SU-DHL-6 (cell line): ENCODE results near the gene OGFOD2.

Experiments
- EZH2phosphoT487 ChIP-seq: fragments of 200-600 bp; sonication (generic), shearing (Covaris generic); conservative IDR thresholded peaks from 2 replicates; pipeline ENCODE4 v1.6.1; 2018; ENCODE audit warnings: mild to moderate bottlenecking, antibody characterized with exemption, low read length, moderate library complexity, mixed read lengths
- TF ChIP-seq, protein P1 (sequence below): fragments of 200-600 bp; sonication (generic); IDR thresholded peaks from one replicate; pipeline ENCODE4 v1.5.1; 2017; ENCODE audit warnings: antibody characterized with exemption, mild to moderate bottlenecking, low read length, moderate library complexity; ENCODE audit not compliant: insufficient read depth, poor library complexity, severe bottlenecking

DNA sequence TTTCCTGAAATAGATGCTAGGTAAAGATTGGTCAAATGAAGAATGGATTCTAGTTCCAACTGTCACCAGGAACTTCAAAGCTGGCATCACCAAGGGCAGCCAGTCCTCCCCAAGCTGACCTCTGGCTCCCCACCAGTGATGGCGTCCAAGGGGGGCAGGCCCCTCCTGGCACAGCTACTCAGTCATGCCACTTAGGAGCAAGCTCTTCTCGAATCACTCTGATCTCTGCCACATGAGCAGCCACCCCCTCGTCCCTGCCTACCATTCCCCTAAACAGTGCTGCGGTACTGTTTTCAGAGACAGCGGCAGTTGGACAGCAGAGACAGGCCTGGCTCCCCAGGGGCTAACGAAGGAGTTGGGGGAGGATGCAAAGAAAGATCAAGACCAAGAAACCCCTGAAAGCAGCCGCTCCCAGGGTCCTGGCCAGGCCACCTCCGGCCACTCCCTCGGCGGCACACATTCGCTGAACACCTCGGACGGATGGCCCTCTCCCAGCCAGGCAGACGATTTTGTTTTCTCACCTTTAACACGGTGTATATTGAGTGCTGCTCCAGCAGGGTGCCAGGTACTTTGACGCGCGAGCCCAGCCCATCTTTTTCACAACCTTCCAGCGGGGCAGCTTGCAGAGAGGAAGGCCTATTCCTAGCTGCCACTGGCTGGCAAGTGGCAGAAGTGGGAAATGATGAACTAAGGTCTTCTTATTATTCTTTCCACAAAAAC, 52.8 kb downstream of the OGFOD2 start:
- TF ChIP-seq, protein P1, sequence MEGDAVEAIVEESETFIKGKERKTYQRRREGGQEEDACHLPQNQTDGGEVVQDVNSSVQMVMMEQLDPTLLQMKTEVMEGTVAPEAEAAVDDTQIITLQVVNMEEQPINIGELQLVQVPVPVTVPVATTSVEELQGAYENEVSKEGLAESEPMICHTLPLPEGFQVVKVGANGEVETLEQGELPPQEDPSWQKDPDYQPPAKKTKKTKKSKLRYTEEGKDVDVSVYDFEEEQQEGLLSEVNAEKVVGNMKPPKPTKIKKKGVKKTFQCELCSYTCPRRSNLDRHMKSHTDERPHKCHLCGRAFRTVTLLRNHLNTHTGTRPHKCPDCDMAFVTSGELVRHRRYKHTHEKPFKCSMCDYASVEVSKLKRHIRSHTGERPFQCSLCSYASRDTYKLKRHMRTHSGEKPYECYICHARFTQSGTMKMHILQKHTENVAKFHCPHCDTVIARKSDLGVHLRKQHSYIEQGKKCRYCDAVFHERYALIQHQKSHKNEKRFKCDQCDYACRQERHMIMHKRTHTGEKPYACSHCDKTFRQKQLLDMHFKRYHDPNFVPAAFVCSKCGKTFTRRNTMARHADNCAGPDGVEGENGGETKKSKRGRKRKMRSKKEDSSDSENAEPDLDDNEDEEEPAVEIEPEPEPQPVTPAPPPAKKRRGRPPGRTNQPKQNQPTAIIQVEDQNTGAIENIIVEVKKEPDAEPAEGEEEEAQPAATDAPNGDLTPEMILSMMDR = no peak
- TF ChIP-seq EZH2phosphoT487 = no peak
